ENCODE data around the gene FILIP1L. TPM values are rescaled to one million over a fixed set of nuclear protein-coding genes. Genes with fewer than 3 reads are reported as not detected.

The FILIP1L gene
- total and polyA plus RNA-seq, 2 of the 13 experiments (the other 11 are each of a cell fraction or from before 2014, with no cell fraction given), result 8.1 to 187 TPM

DNA sequence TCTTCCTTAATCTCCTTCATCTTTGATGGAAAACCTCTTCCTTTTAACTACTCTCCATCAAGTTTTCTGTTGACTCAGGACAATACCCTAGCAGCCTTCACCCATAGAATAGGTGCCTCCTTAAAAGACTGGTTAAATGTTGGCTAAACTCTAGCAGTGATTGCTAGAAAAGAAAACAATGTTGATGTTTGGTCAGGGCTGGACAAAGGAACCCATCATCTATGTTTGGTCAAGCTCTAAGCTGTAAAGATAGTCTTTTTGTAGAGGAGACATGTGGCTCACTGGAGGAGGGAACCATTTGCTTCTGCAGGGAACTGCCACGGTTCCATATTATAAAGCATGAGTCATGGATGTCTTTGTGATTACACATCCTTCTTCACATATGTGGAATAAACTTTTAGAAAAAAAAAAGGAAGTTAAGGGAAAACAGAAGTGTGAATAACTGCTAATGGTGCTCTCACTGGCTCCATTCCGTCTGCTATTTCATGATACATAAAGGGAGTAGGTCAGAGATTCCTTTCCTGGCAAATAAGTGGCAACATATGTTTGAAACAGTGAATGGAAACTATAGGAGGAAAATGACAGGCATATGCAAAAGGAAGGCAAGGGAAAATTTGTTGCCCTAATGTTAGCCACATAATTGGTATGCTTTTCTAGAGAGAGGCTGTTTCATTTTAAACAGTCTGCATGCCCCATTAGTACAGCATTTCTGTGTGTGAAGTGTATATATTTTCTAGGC is 218.4 kb downstream of the FILIP1L start (continued):
- TF ChIP-seq, protein P1, sequence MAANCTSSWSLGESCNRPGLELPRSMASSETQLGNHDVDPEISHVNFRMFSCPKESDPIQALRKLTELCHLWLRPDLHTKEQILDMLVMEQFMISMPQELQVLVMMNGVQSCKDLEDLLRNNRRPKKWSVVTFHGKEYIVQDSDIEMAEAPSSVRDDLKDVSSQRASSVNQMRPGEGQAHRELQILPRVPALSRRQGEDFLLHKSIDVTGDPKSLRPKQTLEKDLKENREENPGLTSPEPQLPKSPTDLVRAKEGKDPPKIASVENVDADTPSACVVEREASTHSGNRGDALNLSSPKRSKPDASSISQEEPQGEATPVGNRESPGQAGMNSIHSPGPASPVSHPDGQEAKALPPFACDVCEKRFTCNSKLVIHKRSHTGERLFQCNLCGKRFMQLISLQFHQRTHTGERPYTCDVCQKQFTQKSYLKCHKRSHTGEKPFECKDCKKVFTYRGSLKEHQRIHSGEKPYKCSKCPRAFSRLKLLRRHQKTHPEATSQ (CRISPR knock-in tag; IDR thresholded peaks at IDR 0.05; ENCODE audit: borderline replicate concordance), result 0 out of 2 replicates have a peak, but pooled peaks have one; percentile 30
- no peak for TF ChIP-seq ZNF761 (CRISPR knock-in tag; conservative IDR thresholded peaks at IDR 0.05)
- TF ChIP-seq, protein P2, sequence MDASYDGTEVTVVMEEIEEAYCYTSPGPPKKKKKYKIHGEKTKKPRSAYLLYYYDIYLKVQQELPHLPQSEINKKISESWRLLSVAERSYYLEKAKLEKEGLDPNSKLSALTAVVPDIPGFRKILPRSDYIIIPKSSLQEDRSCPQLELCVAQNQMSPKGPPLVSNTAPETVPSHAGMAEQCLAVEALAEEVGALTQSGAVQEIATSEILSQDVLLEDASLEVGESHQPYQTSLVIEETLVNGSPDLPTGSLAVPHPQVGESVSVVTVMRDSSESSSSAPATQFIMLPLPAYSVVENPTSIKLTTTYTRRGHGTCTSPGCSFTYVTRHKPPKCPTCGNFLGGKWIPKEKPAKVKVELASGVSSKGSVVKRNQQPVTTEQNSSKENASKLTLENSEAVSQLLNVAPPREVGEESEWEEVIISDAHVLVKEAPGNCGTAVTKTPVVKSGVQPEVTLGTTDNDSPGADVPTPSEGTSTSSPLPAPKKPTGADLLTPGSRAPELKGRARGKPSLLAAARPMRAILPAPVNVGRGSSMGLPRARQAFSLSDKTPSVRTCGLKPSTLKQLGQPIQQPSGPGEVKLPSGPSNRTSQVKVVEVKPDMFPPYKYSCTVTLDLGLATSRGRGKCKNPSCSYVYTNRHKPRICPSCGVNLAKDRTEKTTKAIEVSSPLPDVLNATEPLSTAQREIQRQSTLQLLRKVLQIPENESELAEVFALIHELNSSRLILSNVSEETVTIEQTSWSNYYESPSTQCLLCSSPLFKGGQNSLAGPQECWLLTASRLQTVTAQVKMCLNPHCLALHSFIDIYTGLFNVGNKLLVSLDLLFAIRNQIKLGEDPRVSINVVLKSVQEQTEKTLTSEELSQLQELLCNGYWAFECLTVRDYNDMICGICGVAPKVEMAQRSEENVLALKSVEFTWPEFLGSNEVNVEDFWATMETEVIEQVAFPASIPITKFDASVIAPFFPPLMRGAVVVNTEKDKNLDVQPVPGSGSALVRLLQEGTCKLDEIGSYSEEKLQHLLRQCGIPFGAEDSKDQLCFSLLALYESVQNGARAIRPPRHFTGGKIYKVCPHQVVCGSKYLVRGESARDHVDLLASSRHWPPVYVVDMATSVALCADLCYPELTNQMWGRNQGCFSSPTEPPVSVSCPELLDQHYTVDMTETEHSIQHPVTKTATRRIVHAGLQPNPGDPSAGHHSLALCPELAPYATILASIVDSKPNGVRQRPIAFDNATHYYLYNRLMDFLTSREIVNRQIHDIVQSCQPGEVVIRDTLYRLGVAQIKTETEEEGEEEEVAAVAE (CRISPR knock-in tag; IDR thresholded peaks at IDR 0.05; ENCODE audit: borderline replicate concordance), result no peak
- TF ChIP-seq, protein P3, sequence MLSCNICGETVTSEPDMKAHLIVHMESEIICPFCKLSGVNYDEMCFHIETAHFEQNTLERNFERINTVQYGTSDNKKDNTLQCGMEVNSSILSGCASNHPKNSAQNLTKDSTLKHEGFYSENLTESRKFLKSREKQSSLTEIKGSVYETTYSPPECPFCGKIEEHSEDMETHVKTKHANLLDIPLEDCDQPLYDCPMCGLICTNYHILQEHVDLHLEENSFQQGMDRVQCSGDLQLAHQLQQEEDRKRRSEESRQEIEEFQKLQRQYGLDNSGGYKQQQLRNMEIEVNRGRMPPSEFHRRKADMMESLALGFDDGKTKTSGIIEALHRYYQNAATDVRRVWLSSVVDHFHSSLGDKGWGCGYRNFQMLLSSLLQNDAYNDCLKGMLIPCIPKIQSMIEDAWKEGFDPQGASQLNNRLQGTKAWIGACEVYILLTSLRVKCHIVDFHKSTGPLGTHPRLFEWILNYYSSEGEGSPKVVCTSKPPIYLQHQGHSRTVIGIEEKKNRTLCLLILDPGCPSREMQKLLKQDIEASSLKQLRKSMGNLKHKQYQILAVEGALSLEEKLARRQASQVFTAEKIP (CRISPR knock-in tag; IDR thresholded peaks at IDR 0.05; ENCODE audit: borderline replicate concordance), result no peak
- no peak for TF ChIP-seq RELA (CRISPR knock-in tag; IDR thresholded peaks at IDR 0.05)
- no peak for TF ChIP-seq ZNF337 (CRISPR knock-in tag; IDR thresholded peaks at IDR 0.05; ENCODE audit: borderline replicate concordance, low read depth)
- 0 out of 2 replicates have a peak, but pooled peaks have one; percentile 51 for TF ChIP-seq ZMYM2 (CRISPR knock-in tag; IDR thresholded peaks at IDR 0.05)
- TF ChIP-seq NKX3-1 (CRISPR knock-in tag; IDR thresholded peaks at IDR 0.05), result no peak
- TF ChIP-seq RCOR2 (CRISPR knock-in tag; IDR thresholded peaks at IDR 0.05), result peak; percentile 77; the same call in 1 of the 2 replicates
- TF ChIP-seq PAF1 (CRISPR knock-in tag; IDR thresholded peaks at IDR 0.05), result no peak
- TF ChIP-seq HMGA1 (CRISPR knock-in tag; conservative IDR thresholded peaks at IDR 0.05), result no peak
- TF ChIP-seq ZZZ3 (CRISPR knock-in tag; IDR thresholded peaks at IDR 0.05; ENCODE audit: borderline replicate concordance), result no peak
- no peak for TF ChIP-seq BRCA1 (CRISPR knock-in tag; IDR thresholded peaks at IDR 0.05)
- TF ChIP-seq CREB1 (IDR thresholded peaks at IDR 0.05), result no peak
- peak; percentile 34; the same call in 1 of the 2 replicates for TF ChIP-seq CREB1 (CRISPR knock-in tag; IDR thresholded peaks at IDR 0.05)
- TF ChIP-seq, protein P4, sequence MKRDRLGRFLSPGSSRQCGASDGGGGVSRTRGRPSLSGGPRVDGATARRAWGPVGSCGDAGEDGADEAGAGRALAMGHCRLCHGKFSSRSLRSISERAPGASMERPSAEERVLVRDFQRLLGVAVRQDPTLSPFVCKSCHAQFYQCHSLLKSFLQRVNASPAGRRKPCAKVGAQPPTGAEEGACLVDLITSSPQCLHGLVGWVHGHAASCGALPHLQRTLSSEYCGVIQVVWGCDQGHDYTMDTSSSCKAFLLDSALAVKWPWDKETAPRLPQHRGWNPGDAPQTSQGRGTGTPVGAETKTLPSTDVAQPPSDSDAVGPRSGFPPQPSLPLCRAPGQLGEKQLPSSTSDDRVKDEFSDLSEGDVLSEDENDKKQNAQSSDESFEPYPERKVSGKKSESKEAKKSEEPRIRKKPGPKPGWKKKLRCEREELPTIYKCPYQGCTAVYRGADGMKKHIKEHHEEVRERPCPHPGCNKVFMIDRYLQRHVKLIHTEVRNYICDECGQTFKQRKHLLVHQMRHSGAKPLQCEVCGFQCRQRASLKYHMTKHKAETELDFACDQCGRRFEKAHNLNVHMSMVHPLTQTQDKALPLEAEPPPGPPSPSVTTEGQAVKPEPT (CRISPR knock-in tag; IDR thresholded peaks at IDR 0.05; ENCODE audit: low read depth), result peak; percentile 90; the same call in 1 of the 2 replicates
- no peak for TF ChIP-seq ZSCAN30 (CRISPR knock-in tag; IDR thresholded peaks at IDR 0.05)
- no peak for TF ChIP-seq RNF2 (conservative IDR thresholded peaks at IDR 0.05; ENCODE audit: low read depth)

Measured in HepG2 (cell line).